GM21390 (cell line): ENCODE measurements around the gene ITGA5.
"Not testable (repeated sequence)": the region's sequence is repeated elsewhere in the genome, so short reads cannot be mapped to it uniquely, and the experiment has no call there.

Source experiments
- ATAC-seq: cut with Tn5 transposase; IDR thresholded peaks from one replicate; pipeline ENCODE4 v1.9.1; 2021; ENCODE audit not compliant: unreplicated experiment

Gene ITGA5

GRCh38 chr12:54356228-54356627 lies 62.8 kb downstream of the ITGA5 start:
- ATAC-seq, result no peak

- no peak for ATAC-seq
Measured at GRCh38 chr12:54355104-54355815, 63.8 kb downstream of the ITGA5 start.

DNA sequence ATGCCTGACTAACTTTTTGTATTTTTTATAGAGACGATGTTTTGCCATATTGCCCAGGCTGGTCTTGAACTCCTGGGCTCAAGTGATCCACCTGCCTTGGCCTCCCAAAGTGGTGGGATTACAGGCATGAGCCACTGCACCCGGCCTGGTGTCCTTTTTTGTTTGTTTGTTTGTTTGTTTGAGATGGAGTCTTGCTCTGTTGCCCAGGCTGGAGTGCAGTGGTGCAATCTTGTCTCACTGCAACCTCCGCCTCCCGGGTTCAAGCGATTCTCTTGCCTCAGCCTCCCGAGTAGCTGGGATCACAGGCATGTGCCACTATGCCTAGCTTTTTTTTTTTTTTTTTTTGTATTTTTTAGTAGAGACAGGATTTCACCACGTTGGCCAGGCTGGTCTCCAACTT lies 64.8 kb downstream of the ITGA5 start:
- not testable (repeated sequence) for ATAC-seq

- no peak for ATAC-seq
Measured at GRCh38 chr12:54352891-54353874, 65.9 kb downstream of the ITGA5 start.

GRCh38 chr12:54352022-54352531 lies 67.0 kb downstream of the ITGA5 start:
- ATAC-seq, result no peak

DNA sequence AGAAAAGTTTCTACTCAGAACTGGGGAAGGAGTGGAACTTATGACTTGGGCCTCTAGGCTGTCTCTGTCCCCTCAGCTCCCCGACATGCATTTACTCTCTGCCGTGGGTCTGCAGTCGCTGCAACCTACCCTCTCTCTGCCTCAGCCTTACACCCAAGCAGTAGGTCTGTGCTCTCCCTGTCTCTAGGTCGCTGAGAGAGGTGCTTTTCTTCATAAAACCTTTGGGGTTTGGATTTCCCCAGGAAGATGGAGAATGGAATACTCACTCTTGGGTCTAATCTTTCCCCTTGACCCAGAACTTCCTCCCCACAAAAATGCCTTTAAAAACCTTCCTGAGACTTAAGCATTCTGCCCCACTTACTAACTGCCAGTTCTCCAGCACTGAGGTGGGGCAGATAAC lies 67.7 kb downstream of the ITGA5 start:
- no peak for ATAC-seq

DNA sequence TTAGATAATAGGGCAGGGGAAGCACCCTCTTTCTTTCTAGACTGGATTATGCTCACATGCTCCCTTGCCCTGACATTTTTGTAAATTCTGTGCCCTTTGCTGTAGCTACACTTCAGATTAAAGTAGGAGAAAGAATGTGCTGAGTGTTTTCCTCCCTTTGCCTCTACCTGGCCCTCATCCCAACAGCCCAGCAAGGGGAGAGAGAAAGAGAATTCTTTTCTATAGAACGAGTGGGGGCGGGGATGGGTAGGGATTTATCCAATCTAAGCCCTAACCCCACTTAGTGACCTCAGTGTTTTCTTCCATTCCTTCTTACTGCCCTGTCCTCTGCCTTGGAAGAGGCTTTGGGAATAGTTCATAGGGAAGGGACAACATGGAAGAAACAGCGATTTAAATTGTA lies 68.3 kb downstream of the ITGA5 start:
- no peak for ATAC-seq

DNA sequence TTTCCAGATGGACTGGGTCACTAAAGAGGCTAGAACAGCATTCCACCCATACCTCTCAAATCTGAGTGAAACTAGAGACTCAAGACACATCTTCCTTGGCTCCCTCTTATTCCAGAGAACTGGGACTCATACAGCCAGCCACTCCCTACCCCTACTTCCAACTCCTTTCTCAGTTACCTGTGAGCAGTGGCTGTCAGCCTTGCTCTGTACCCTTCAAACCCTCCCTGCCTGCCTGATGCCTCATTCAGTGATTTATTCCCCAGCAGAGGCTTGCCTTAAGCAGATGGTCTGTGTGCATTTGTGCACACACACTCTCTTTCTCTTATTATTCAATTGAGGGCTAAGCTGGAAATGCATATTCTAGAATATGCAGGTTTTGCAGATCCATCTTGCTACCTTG lies 69.4 kb downstream of the ITGA5 start:
- no peak for ATAC-seq

GRCh38 chr12:54349036-54349435 lies 70.0 kb downstream of the ITGA5 start:
- no peak for ATAC-seq
